SK-N-SH treated with all-trans-retinoic acid at 6 μM for 48 hours (cell line): ENCODE results near the gene WFDC13.
"Not testable (repeated sequence)": the region's sequence is repeated elsewhere in the genome, so short reads cannot be mapped to it uniquely, and the experiment has no call there.

Experiments used
- ATAC-seq: fragments of 200-7000 bp; cut with Tn5 transposase; 3 replicates; pipeline ENCODE4 v1.9.1; 2020; ENCODE audit warnings: mild to moderate bottlenecking, moderate library complexity
- ARNTL ChIP-seq: fragments of 450-650 bp; formaldehyde crosslinking; IDR thresholded peaks from 2 replicates; pipeline ENCODE4 v1.5.0; 2020; ENCODE audit warnings: low read depth, mild to moderate bottlenecking, moderate library complexity, borderline replicate concordance
- BACH2 ChIP-seq: fragments of 250-450 bp; sonication (Bioruptor Pico); IDR thresholded peaks from 2 replicates; pipeline ENCODE4 v1.9.0; 2021; ENCODE audit warnings: mild to moderate bottlenecking, borderline replicate concordance
- ESRRG ChIP-seq: fragments of 250-450 bp; sonication (Bioruptor Pico); IDR thresholded peaks from 2 replicates; pipeline ENCODE4 v1.6.1; 2021; ENCODE audit warnings: mild to moderate bottlenecking
- ISL1 ChIP-seq: fragments of 250-450 bp; sonication (Bioruptor Pico); IDR thresholded peaks from 2 replicates; pipeline ENCODE4 v2.1.2; 2022; ENCODE audit warnings: mild to moderate bottlenecking, moderate library complexity
- OSR1 ChIP-seq: fragments of 250-450 bp; sonication (Bioruptor Pico); IDR thresholded peaks from 2 replicates; pipeline ENCODE4 v1.8.0; 2022; ENCODE audit warnings: moderate library complexity, mild to moderate bottlenecking, inconsistent platforms
- PPARA ChIP-seq: fragments of 250-450 bp; sonication (Bioruptor Pico); IDR thresholded peaks from 2 replicates; pipeline ENCODE4 v1.5.0; 2020; ENCODE audit warnings: mild to moderate bottlenecking, borderline replicate concordance
- RARB ChIP-seq: fragments of 250-450 bp; sonication (Bioruptor Pico); IDR thresholded peaks from 2 replicates; pipeline ENCODE4 v1.8.0; 2021; ENCODE audit warnings: mild to moderate bottlenecking, moderate library complexity
- TOX ChIP-seq: fragments of 250-450 bp; sonication (Bioruptor Pico); IDR thresholded peaks from 2 replicates; pipeline ENCODE4 v1.8.0; 2021; ENCODE audit warnings: mild to moderate bottlenecking, moderate library complexity, borderline replicate concordance
- ZNF565 ChIP-seq: fragments of 450-650 bp; formaldehyde crosslinking; conservative IDR thresholded peaks from 2 replicates; pipeline ENCODE4 v1.5.0; 2020; ENCODE audit warnings: low read depth, mild to moderate bottlenecking, moderate library complexity
- ZNF70 ChIP-seq: fragments of 450-650 bp; formaldehyde crosslinking; IDR thresholded peaks from 2 replicates; pipeline ENCODE4 v1.5.0; 2020; ENCODE audit warnings: mild to moderate bottlenecking, moderate library complexity
- ZNF8 ChIP-seq: fragments of 450-650 bp; formaldehyde crosslinking; IDR thresholded peaks from 2 replicates; pipeline ENCODE4 v1.5.0; 2020; ENCODE audit warnings: mild to moderate bottlenecking, moderate library complexity
- TF ChIP-seq, protein P1 (sequence below): fragments of 250-450 bp; sonication (Bioruptor Pico); IDR thresholded peaks from 2 replicates; pipeline ENCODE4 v1.5.1; 2021; ENCODE audit warnings: mild to moderate bottlenecking, moderate library complexity
- TF ChIP-seq, protein P2 (sequence below): fragments of 250-450 bp; sonication (Bioruptor Pico); IDR thresholded peaks from 2 replicates; pipeline ENCODE4 v1.8.0; 2021; ENCODE audit warnings: low read depth, mild to moderate bottlenecking, moderate library complexity, borderline replicate concordance
- TF ChIP-seq, protein P3 (sequence below): fragments of 250-450 bp; sonication (Bioruptor Pico); IDR thresholded peaks from 2 replicates; pipeline ENCODE4 v1.8.0; 2020; ENCODE audit warnings: mild to moderate bottlenecking, moderate library complexity, borderline replicate concordance
- TF ChIP-seq, protein P4 (sequence below): fragments of 250-450 bp; sonication (Bioruptor Pico); IDR thresholded peaks from 2 replicates; pipeline ENCODE4 v1.5.1; 2020; ENCODE audit warnings: low read depth, mild to moderate bottlenecking, moderate library complexity
- TF ChIP-seq, protein P5 (sequence below): fragments of 250-450 bp; sonication (Bioruptor Pico); IDR thresholded peaks from 2 replicates; pipeline ENCODE4 v1.5.0; 2020; ENCODE audit warnings: mild to moderate bottlenecking, moderate library complexity

Gene WFDC13

DNA sequence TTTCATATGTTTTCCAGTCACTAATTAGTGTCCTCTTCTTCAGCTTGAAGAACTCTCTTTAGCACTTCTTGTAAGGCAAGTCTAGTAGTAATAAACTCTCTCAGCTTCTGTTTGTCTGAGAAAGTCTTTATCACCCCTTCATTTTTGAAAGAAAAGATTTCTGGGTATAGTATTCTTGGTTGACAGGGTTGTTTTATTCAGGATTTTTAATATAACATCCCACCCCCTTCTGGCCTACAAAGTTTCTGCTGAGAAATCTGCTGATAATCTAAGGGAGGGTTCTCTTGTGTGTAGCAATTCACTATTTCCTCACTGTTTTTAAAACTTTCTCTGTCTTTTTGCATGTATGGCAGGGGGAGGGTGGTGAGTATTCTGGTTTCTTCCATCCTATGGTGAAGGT, 22.2 kb upstream of the WFDC13 start:
- ATAC-seq, result no peak
- TF ChIP-seq BACH2 (CRISPR knock-in tag) (no peak), PPARA (CRISPR knock-in tag) (no peak), ISL1 (CRISPR knock-in tag) (no peak), ZNF565 (CRISPR knock-in tag) (no peak), ARNTL (CRISPR knock-in tag) (no peak)
- TF ChIP-seq, protein P1, sequence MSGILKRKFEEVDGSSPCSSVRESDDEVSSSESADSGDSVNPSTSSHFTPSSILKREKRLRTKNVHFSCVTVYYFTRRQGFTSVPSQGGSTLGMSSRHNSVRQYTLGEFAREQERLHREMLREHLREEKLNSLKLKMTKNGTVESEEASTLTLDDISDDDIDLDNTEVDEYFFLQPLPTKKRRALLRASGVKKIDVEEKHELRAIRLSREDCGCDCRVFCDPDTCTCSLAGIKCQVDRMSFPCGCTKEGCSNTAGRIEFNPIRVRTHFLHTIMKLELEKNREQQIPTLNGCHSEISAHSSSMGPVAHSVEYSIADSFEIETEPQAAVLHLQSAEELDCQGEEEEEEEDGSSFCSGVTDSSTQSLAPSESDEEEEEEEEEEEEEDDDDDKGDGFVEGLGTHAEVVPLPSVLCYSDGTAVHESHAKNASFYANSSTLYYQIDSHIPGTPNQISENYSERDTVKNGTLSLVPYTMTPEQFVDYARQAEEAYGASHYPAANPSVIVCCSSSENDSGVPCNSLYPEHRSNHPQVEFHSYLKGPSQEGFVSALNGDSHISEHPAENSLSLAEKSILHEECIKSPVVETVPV, result no peak
- TF ChIP-seq, protein P2, sequence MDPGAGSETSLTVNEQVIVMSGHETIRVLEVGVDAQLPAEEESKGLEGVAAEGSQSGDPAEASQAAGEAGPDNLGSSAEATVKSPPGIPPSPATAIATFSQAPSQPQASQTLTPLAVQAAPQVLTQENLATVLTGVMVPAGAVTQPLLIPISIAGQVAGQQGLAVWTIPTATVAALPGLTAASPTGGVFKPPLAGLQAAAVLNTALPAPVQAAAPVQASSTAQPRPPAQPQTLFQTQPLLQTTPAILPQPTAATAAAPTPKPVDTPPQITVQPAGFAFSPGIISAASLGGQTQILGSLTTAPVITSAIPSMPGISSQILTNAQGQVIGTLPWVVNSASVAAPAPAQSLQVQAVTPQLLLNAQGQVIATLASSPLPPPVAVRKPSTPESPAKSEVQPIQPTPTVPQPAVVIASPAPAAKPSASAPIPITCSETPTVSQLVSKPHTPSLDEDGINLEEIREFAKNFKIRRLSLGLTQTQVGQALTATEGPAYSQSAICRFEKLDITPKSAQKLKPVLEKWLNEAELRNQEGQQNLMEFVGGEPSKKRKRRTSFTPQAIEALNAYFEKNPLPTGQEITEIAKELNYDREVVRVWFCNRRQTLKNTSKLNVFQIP, result no peak
- TF ChIP-seq, protein P3, sequence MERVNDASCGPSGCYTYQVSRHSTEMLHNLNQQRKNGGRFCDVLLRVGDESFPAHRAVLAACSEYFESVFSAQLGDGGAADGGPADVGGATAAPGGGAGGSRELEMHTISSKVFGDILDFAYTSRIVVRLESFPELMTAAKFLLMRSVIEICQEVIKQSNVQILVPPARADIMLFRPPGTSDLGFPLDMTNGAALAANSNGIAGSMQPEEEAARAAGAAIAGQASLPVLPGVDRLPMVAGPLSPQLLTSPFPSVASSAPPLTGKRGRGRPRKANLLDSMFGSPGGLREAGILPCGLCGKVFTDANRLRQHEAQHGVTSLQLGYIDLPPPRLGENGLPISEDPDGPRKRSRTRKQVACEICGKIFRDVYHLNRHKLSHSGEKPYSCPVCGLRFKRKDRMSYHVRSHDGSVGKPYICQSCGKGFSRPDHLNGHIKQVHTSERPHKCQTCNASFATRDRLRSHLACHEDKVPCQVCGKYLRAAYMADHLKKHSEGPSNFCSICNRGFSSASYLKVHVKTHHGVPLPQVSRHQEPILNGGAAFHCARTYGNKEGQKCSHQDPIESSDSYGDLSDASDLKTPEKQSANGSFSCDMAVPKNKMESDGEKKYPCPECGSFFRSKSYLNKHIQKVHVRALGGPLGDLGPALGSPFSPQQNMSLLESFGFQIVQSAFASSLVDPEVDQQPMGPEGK (CRISPR knock-in tag), result no peak
- TF ChIP-seq, protein P4, sequence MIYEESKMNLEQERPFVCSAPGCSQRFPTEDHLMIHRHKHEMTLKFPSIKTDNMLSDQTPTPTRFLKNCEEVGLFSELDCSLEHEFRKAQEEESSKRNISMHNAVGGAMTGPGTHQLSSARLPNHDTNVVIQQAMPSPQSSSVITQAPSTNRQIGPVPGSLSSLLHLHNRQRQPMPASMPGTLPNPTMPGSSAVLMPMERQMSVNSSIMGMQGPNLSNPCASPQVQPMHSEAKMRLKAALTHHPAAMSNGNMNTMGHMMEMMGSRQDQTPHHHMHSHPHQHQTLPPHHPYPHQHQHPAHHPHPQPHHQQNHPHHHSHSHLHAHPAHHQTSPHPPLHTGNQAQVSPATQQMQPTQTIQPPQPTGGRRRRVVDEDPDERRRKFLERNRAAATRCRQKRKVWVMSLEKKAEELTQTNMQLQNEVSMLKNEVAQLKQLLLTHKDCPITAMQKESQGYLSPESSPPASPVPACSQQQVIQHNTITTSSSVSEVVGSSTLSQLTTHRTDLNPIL (CRISPR knock-in tag), result no peak

DNA sequence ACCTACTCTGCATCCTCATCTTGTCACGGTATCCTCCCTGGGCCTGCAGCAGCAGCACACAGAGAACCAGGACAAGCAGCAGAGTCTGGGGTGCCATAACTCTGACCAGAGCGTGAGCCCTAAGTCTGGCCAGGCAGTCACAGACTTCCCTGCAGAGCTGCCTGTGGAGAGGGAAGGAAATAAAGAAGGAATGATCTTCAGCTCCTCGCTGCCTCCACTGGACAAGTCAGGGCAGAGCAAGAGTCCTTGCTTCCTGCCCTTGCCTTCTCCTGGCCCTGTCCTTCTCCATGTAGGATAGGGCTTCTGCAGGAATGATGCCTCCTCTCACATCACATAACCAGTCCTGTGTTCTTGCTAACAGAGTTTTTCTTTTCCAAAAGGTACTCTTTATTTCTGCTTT, 15.9 kb upstream of the WFDC13 start:
- ATAC-seq, result no peak
- TF ChIP-seq TOX (no peak), ESRRG (CRISPR knock-in tag) (no peak), ZNF8 (CRISPR knock-in tag) (no peak), RARB (CRISPR knock-in tag) (no peak), ZNF565 (CRISPR knock-in tag) (no peak), ISL1 (CRISPR knock-in tag) (no peak), OSR1 (no peak), ZNF70 (CRISPR knock-in tag) (no peak)
- TF ChIP-seq, protein P5, sequence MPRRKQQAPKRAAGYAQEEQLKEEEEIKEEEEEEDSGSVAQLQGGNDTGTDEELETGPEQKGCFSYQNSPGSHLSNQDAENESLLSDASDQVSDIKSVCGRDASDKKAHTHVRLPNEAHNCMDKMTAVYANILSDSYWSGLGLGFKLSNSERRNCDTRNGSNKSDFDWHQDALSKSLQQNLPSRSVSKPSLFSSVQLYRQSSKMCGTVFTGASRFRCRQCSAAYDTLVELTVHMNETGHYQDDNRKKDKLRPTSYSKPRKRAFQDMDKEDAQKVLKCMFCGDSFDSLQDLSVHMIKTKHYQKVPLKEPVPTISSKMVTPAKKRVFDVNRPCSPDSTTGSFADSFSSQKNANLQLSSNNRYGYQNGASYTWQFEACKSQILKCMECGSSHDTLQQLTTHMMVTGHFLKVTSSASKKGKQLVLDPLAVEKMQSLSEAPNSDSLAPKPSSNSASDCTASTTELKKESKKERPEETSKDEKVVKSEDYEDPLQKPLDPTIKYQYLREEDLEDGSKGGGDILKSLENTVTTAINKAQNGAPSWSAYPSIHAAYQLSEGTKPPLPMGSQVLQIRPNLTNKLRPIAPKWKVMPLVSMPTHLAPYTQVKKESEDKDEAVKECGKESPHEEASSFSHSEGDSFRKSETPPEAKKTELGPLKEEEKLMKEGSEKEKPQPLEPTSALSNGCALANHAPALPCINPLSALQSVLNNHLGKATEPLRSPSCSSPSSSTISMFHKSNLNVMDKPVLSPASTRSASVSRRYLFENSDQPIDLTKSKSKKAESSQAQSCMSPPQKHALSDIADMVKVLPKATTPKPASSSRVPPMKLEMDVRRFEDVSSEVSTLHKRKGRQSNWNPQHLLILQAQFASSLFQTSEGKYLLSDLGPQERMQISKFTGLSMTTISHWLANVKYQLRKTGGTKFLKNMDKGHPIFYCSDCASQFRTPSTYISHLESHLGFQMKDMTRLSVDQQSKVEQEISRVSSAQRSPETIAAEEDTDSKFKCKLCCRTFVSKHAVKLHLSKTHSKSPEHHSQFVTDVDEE (CRISPR knock-in tag), result no peak
- TF ChIP-seq, protein P1, result no peak
- TF ChIP-seq, protein P2, result no peak

DNA sequence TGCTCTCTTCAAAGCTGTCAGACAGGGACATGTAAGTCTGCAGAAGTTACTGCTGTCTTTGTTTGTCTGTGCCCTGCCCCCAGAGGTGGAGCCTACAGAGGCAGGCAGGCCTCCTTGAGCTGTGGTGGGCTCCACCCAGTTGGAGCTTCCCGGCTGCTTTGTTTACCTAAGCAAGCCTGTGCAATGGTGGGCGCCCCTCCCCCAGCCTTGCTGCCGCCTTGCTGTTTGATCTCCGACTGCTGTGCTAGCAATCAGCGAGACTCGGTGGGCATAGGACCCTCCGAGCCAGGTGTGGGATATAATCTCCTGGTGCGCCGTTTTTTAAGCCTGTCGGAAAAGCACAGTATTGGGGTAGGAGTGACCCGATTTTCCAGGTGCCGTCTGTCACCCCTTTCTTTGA, 8.5 kb upstream of the WFDC13 start:
- ATAC-seq, result not testable (repeated sequence)
